T47D (cell line): ENCODE measurements around the gene CCR5.

Experiments used
- DNase-seq, 2 experiments: peaks; one replicate each; pipeline versions ENCODE4 v3.0.0 to v3.0.0-alpha.2; 2011 to 2012; ENCODE audit warnings: low read depth in 1 of 2, low spot score in 1 of 2
- JUND ChIP-seq: IDR thresholded peaks from 2 replicates; pipeline ENCODE4 v1.6.1; 2012; ENCODE audit warnings: low read depth
- in situ Hi-C: cut with HindIII; loops from 2 replicates; pipeline ENCODE4 v1.10.0; 2016; ENCODE audit warnings: low sequenced_read_pairs, low pct_unique_long_range_greater_than_20kb

CCR5 gene

GRCh38 chr3:46365041-46365440 is 5.7 kb upstream of the CCR5 start:
- in situ Hi-C loops, result no loop called here

DNA sequence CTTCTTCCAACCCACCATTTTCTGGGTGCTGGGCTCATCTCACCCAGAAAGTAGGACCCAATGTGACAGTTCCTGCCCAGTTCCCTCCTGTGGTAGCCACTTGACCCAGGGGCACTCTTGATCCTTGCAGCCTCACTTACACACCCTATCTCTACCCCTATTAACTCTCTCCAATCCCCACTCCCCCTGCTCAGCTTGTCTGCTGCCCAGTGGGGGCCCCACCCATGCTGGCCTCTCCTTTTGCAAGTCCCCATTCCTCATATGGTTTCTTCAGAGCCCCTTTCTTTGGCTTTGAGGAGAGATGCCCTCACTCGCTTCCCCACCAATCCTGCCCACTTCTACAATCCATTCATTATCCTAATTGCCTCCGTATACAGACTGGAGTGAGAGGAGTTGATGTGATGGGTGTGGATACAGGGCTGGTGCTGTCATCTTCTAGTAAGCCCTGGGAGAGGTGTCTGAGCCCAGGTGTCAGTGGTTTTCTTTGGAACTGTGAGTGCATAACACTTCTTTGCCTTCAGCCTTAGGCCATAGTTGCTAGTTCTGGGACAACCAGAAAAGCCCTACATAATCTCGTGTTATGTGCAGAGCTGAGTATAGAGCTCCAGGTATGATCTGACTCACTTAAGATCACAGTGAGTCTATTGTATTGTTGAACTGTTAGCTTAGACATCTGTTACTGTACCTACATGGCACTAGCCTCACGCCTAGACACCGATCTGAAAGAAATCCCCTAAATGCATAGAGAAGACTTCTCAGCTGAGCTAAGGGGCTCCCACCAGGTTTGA is 4.8 kb upstream of the CCR5 start:
- in situ Hi-C loops, result no loop called here
- DNase-seq, result no peak
- TF ChIP-seq JUND, result no peak

More at GRCh38 chr3:46365041-46365440, 5.7 kb upstream of the CCR5 start:
- no peak for TF ChIP-seq JUND
- DNase-seq, result no peak

GRCh38 chr3:46367811-46368210 is 2.9 kb upstream of the CCR5 start:
- TF ChIP-seq JUND, result no peak
- DNase-seq, result no peak
- in situ Hi-C loops, result no loop called here

DNA sequence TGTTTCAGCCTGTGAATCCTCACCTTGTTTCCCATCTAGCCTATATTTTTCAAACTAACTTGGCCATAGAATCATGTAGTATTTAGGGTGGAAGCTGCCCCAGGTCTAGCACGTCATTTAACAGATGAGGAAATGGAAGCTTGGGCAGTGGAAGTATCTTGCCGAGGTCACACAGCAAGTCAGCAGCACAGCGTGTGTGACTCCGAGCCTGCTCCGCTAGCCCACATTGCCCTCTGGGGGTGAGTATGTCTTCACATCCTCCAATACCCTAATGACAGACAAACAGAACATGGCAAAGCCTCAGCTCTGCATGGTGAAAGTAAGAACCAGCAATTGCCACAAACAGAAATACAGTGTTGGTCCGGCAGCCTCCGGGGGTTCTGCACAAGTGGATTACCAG is 2.2 kb upstream of the CCR5 start:
- DNase-seq, result peak in 1 of 2 experiments; percentile 80
- no peak for TF ChIP-seq JUND
- in situ Hi-C loops, result no loop called here

DNA sequence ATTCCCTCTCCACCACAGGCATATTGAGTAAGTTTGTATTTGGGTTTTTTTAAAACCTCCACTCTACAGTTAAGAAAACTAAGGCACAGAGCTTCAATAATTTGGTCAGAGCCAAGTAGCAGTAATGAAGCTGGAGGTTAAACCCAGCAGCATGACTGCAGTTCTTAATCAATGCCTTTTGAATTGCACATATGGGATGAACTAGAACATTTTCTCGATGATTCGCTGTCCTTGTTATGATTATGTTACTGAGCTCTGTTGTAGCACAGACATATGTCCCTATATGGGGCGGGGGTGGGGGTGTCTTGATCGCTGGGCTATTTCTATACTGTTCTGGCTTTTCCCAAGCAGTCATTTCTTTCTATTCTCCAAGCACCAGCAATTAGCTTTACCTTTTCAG is 1.6 kb upstream of the CCR5 start:
- in situ Hi-C loops, result no loop called here
- DNase-seq, result no peak

GRCh38 chr3:46369675-46370132 is 1.0 kb upstream of the CCR5 start:
- TF ChIP-seq JUND, result no peak
- in situ Hi-C loops, result no loop called here
- DNase-seq, result no peak

More for the DNA sequence above, 1.6 kb upstream of the CCR5 start:
- TF ChIP-seq JUND, result no peak

DNA sequence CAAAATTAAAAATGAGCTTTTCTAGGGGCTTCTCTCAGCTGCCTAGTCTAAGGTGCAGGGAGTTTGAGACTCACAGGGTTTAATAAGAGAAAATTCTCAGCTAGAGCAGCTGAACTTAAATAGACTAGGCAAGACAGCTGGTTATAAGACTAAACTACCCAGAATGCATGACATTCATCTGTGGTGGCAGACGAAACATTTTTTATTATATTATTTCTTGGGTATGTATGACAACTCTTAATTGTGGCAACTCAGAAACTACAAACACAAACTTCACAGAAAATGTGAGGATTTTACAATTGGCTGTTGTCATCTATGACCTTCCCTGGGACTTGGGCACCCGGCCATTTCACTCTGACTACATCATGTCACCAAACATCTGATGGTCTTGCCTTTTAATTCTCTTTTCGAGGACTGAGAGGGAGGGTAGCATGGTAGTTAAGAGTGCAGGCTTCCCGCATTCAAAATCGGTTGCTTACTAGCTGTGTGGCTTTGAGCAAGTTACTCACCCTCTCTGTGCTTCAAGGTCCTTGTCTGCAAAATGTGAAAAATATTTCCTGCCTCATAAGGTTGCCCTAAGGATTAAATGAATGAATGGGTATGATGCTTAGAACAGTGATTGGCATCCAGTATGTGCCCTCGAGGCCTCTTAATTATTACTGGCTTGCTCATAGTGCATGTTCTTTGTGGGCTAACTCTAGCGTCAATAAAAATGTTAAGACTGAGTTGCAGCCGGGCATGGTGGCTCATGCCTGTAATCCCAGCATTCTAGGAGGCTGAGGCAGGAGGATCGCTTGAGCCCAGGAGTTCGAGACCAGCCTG is 984 bp downstream of the CCR5 start:
- in situ Hi-C loops, result no loop called here
- no peak for DNase-seq
- TF ChIP-seq JUND, result no peak

GRCh38 chr3:46372492-46373359 is 2.0 kb downstream of the CCR5 start:
- peak in 1 of 2 experiments; percentile 73 for DNase-seq
- in situ Hi-C loops, result no loop called here

GRCh38 chr3:46374755-46375154 is 4.0 kb downstream of the CCR5 start:
- no peak for DNase-seq
- in situ Hi-C loops, result no loop called here
- TF ChIP-seq JUND, result no peak

More at GRCh38 chr3:46372492-46373359, 2.0 kb downstream of the CCR5 start:
- TF ChIP-seq JUND, result no peak

GRCh38 chr3:46375218-46375617 is 4.5 kb downstream of the CCR5 start:
- DNase-seq, result no peak
- no peak for TF ChIP-seq JUND
- in situ Hi-C loops, result no loop called here

GRCh38 chr3:46375814-46376213 is 5.1 kb downstream of the CCR5 start:
- TF ChIP-seq JUND, result no peak
- in situ Hi-C loops, result no loop called here

GRCh38 chr3:46378426-46378942 is 7.7 kb downstream of the CCR5 start:
- no peak for TF ChIP-seq JUND
- peak; percentile 44 to 73 for DNase-seq

More at GRCh38 chr3:46375814-46376213, 5.1 kb downstream of the CCR5 start:
- no peak for DNase-seq

More at GRCh38 chr3:46378426-46378942, 7.7 kb downstream of the CCR5 start:
- in situ Hi-C loops, result no loop called here
